Psoas muscle (tissue), 8 donors: Measurements from ENCODE around the gene HTT. TPM values are rescaled to one million over a fixed set of nuclear protein-coding genes. Genes with fewer than 3 reads are reported as not detected.

Experiments used
- ATAC-seq, 4 donors: fragments of 200-7000 bp; cut with Tn5 transposase; one replicate each; pipeline ENCODE4 v1.9.1; 2020; ENCODE audit warnings: moderate library complexity in 3 of 4, mild to moderate bottlenecking in 2 of 4
- DNase-seq, 2 donors: peaks; one replicate each; pipeline ENCODE4 v3.0.0-alpha.2; 2020
- H3K27ac ChIP-seq: fragments of 200-600 bp; one replicate; pipeline ENCODE4 v1.8.0; 2022
- H3K27me3 ChIP-seq, 3 donors: fragments of 200-600 bp in 1 of 3; one replicate each; pipeline versions ENCODE4 v1.6.1 to v1.8.0; 2013 to 2022; ENCODE audit warnings: low read length in 2 of 3, mild to moderate bottlenecking in 2 of 3, moderate library complexity in 1 of 3; ENCODE audit not compliant: insufficient read depth in 3 of 3
- H3K36me3 ChIP-seq, 2 donors: fragments of 200-600 bp in 1 of 2; one replicate each; pipeline versions ENCODE4 v1.6.1 to v1.8.0; 2013 to 2022; ENCODE audit warnings: low read depth in 1 of 2, mild to moderate bottlenecking in 1 of 2, moderate library complexity in 1 of 2; ENCODE audit not compliant: insufficient read depth in 1 of 2
- H3K4me1 ChIP-seq: fragments of 200-600 bp; one replicate; pipeline ENCODE4 v1.8.0; 2022
- H3K4me3 ChIP-seq: fragments of 200-600 bp; one replicate; pipeline ENCODE4 v1.8.0; 2022; ENCODE audit warnings: mild to moderate bottlenecking
- H3K9me3 ChIP-seq: fragments of 200-600 bp; one replicate; pipeline ENCODE4 v1.8.0; 2022
- CTCF ChIP-seq: fragments of 200-600 bp; IDR thresholded peaks from one replicate; pipeline ENCODE4 v1.8.0; 2022; ENCODE audit warnings: antibody characterized with exemption
- WGBS, 3 donors: extraction: QIAGEN DNeasy Blood & Tissue Kit; methylation state at CpG; one replicate each; pipeline versions ENCODE4 v1.1.6 to v1.1.7; 2013; 5-methylcytosine and 5-hydroxymethylcytosine counted together
- intact Hi-C, 2 donors: fragments of 100-400 bp; cut with DNase I; formaldehyde crosslinking; loops; one replicate each; pipeline versions ENCODE4 v1.11.0 to v1.14.2; 2022
- polyA plus RNA-seq, 3 donors: library from polyadenylated mRNA; stranded (reverse); fragments of 200-250 nt; gene quantifications; one replicate each; pipeline ENCODE4 v1.2.3, GENCODE V29; 2013
- total RNA-seq, 4 donors: library from RNA; stranded (reverse); fragmentation: NEBNext Ultra II Directional in 2 of 4; extraction: Animal tissue kit (Norgen Biotek cat#: 25700) in 2 of 4; gene quantifications; one replicate each; pipeline versions ENCODE4 v1.2.1 to v1.2.4, GENCODE V29; 2021 to 2023
- donor health status: healthy with polysubstance abuse.
- donor health status: DM: no; HTN: no; CAD: no; lungs with moderate emphysema.
- donor health status: Bipolar disorder and iron deficiency.
- donor health status: healthy.
- donor health status: DM: yes; HTN: yes; CAD: no.
- donor health status: DM: no; HTN: no; CAD: no.
- donor health status: DM: no; HTN: no; CAD: no.
- donor health status: DM: yes; HTN: yes; CAD: no.

HTT gene
- total and polyA plus RNA-seq, 7 donors, result 6.7 to 39.9 (median 29.6) TPM

- intact Hi-C loops, result no loop called here
- whole genome bisulfite sequencing, 3 donors, result 90 to 92% (median 90%) methylated on average over 7 of the region's 7 CpGs
Measured at GRCh38 chr4:3124070-3124767, 49.7 kb downstream of the HTT start.

GRCh38 chr4:3127112-3127511, 52.6 kb downstream of the HTT start:
- TF ChIP-seq CTCF, result no peak
- Histone ChIP-seq H3K27me3 (no peaks in the 10 kb centered on the region), H3K36me3 (peaks cover 8 to 69% of the 10 kb centered on the region in 2 donors), H3K27ac (no peak overlapping the region), H3K4me1 (peaks cover 23% of the 10 kb centered on the region), H3K4me3 (no peak overlapping the region), H3K9me3 (no peaks in the 10 kb centered on the region)
- ATAC-seq, result no peak
- intact Hi-C loops, result no loop called here
- WGBS, 3 donors, result 90 to 94% (median 92%) methylated on average over 7 of the region's 7 CpGs
- DNase-seq, result no peak

More at GRCh38 chr4:3124070-3124767, 49.7 kb downstream of the HTT start:
- H3K27me3 ChIP-seq, result no peaks in the 10 kb centered on the region
- TF ChIP-seq CTCF, result no peak
- H3K4me1 ChIP-seq, result peaks cover 23% of the 10 kb centered on the region
- H3K27ac ChIP-seq, result peak overlapping the region; percentile 69
- ATAC-seq (no peak), DNase-seq (no peak)
- H3K36me3 ChIP-seq, result peaks cover 0 to 59% of the 10 kb centered on the region in 2 donors
- H3K4me3 ChIP-seq, result no peak overlapping the region
- no peaks in the 10 kb centered on the region for H3K9me3 ChIP-seq

- peaks cover 11 to 78% of the 10 kb centered on the region in 2 donors for H3K36me3 ChIP-seq
- 83 to 89% (median 84%) methylated on average over 2 of the region's 2 CpGs for WGBS, 3 donors
- intact Hi-C loops, result no loop called here
- no peaks in the 10 kb centered on the region for H3K9me3 ChIP-seq
- H3K27me3 ChIP-seq, result no peaks in the 10 kb centered on the region
- DNase-seq, result no peak
- peaks cover 14% of the 10 kb centered on the region for H3K4me1 ChIP-seq
- TF ChIP-seq CTCF, result no peak
- no peak for ATAC-seq
- no peak overlapping the region for H3K4me3 ChIP-seq
- H3K27ac ChIP-seq, result no peak overlapping the region
Measured at GRCh38 chr4:3128058-3128457, 53.6 kb downstream of the HTT start.

GRCh38 chr4:3128976-3129375, 54.5 kb downstream of the HTT start:
- Histone ChIP-seq H3K27me3 (no peaks in the 10 kb centered on the region), H3K4me1 (peaks cover 6% of the 10 kb centered on the region), H3K36me3 (peaks cover 11 to 87% of the 10 kb centered on the region in 2 donors), H3K4me3 (no peak overlapping the region), H3K9me3 (no peaks in the 10 kb centered on the region), H3K27ac (no peak overlapping the region)
- intact Hi-C loops, result no loop called here
- DNase-seq, result no peak
- no peak for TF ChIP-seq CTCF
- ATAC-seq, result no peak
- WGBS, 3 donors, result 82 to 93% (median 82%) methylated on average over 1 of the region's 1 CpG

GRCh38 chr4:3130201-3130600, 55.7 kb downstream of the HTT start:
- no peak for ATAC-seq
- Histone ChIP-seq H3K27me3 (no peaks in the 10 kb centered on the region), H3K36me3 (peaks cover 11 to 100% of the 10 kb centered on the region in 2 donors), H3K4me3 (no peak overlapping the region), H3K27ac (no peak overlapping the region), H3K4me1 (no peaks in the 10 kb centered on the region), H3K9me3 (no peaks in the 10 kb centered on the region)
- no peak for TF ChIP-seq CTCF
- WGBS, 3 donors, result 92 to 93% (median 93%) methylated on average over 3 of the region's 3 CpGs
- intact Hi-C loops, result no loop called here
- no peak for DNase-seq
